Breast epithelium (tissue), 4 donors: ENCODE data around the gene RANBP3L. TPM values are rescaled to one million over a fixed set of nuclear protein-coding genes. Genes with fewer than 3 reads are reported as not detected.
A peak's percentile ranks its signal among the peaks of the same experiment; 100 is the strongest.

Experiments
- DNase-seq, 2 donors: peaks; one replicate each; pipeline ENCODE4 v3.0.0-alpha.2; 2019; ENCODE audit warnings: low spot score in 2 of 2
- H3K27ac ChIP-seq, 2 donors: fragments of 200-600 bp; sonication (generic) in 1 of 2; one replicate each; pipeline ENCODE4 v1.5.1; 2016 to 2019; ENCODE audit warnings: mild to moderate bottlenecking in 1 of 2
- H3K27me3 ChIP-seq, 2 donors: fragments of 200-600 bp; sonication (generic) in 1 of 2; one replicate each; pipeline versions ENCODE4 v1.5.1 to v1.6.0; 2017 to 2019; ENCODE audit warnings: control low read depth in 1 of 2, mild to moderate bottlenecking in 1 of 2
- H3K36me3 ChIP-seq: fragments of 200-600 bp; one replicate; pipeline ENCODE4 v1.5.1; 2019
- H3K4me1 ChIP-seq, 2 donors: fragments of 200-600 bp; sonication (generic); one replicate each; pipeline ENCODE4 v1.5.1; 2016 to 2019; ENCODE audit warnings: control low read depth in 1 of 2
- H3K4me3 ChIP-seq, 3 donors: fragments of 200-600 bp; sonication (generic); 1 replicate in 2 of 3; 2 replicates in 1 of 3; pipeline ENCODE4 v1.5.1; 2016 to 2019; ENCODE audit warnings: mild to moderate bottlenecking in 3 of 3, moderate library complexity in 2 of 3
- H3K9me3 ChIP-seq, 2 donors: fragments of 200-600 bp; sonication (generic) in 1 of 2; one replicate each; pipeline ENCODE4 v1.5.1; 2016 to 2019; ENCODE audit warnings: control low read depth in 1 of 2
- CTCF ChIP-seq, 3 donors: fragments of 450-650 bp; IDR thresholded peaks; one replicate each; pipeline ENCODE4 v1.5.1; 2016 to 2017; ENCODE audit warnings: antibody characterized with exemption in 3 of 3, mild to moderate bottlenecking in 3 of 3, moderate library complexity in 3 of 3
- POLR2A ChIP-seq: fragments of 450-650 bp; IDR thresholded peaks from one replicate; pipeline ENCODE4 v1.6.1; 2016; ENCODE audit warnings: antibody characterized with exemption, mild to moderate bottlenecking, moderate library complexity
- POLR2AphosphoS5 ChIP-seq, 3 donors: sonication (generic); formaldehyde crosslinking; IDR thresholded peaks; one replicate each; pipeline ENCODE4 v1.6.1; 2017; ENCODE audit warnings: antibody characterized with exemption in 3 of 3
- intact Hi-C: fragments of 100-400 bp; cut with DNase I; formaldehyde crosslinking; loops from one replicate; pipeline ENCODE4 v1.15.1; 2023; ENCODE audit warnings: low total_unique reads
- total RNA-seq, 3 donors: library from RNA; depleted of rRNA; stranded (reverse); fragments of >200 nt; gene quantifications; one replicate each; pipeline ENCODE4 v1.1.0, GENCODE V29; 2016

The RANBP3L gene
- total RNA-seq, 3 donors from 2014 or later, result 2.3 to 22.2 (median 11.0) TPM

- intact Hi-C loops, result no loop called here
Observed at GRCh38 chr5:36250427-36250826, 51.3 kb downstream of the RANBP3L start.

DNA sequence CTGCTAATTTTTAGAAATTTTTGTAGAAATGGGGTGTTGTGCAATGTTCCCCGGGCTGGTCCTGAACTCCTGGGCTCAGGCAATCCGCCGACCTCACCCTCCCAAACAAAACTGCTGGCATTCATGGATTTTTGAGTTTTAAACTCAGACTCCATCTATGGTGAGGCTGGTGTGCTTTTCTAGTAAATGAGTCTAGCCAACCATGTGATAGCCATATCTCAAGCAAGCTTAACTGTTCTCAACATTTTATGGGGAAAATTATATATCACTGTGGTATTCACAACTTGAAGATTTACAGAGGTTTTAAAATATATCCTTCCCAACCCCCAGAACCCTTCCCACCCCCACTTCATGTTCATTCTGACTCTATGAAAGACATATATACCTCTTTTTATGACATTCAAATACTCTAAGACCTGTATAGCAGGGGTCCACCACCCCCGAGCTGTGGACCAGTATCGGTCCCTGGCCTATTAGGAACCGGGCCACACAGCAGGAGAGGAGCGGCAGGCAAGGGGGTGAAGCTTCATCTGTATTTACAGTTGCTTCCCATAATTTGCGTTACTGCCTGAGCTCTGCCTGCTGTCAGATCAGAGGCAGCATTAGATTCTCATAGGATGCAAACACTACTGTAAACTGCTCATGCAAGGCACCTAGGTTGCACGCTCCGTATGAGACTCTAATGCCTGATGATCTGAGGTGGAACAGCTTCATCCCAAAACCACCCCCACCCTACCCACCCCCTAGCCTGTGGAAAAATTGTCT lies 55.5 kb downstream of the RANBP3L start:
- H3K9me3 ChIP-seq, result no peaks in the 10 kb centered on the region
- no peak overlapping the region for H3K4me3 ChIP-seq
- intact Hi-C loops, result no loop called here
- H3K4me1 ChIP-seq, result no peaks in the 10 kb centered on the region
- no peaks in the 10 kb centered on the region for H3K36me3 ChIP-seq
- no peak for DNase-seq
- no peak overlapping the region for H3K27ac ChIP-seq
- no peaks in the 10 kb centered on the region for H3K27me3 ChIP-seq
- TF ChIP-seq POLR2AphosphoS5 (IDR thresholded peaks at IDR 0.05) (no peak), POLR2A (no peak), CTCF (IDR thresholded peaks at IDR 0.05) (no peak)

More at GRCh38 chr5:36250427-36250826, 51.3 kb downstream of the RANBP3L start:
- H3K4me1 ChIP-seq, result no peaks in the 10 kb centered on the region
- TF ChIP-seq POLR2AphosphoS5 (IDR thresholded peaks at IDR 0.05) (no peak), CTCF (IDR thresholded peaks at IDR 0.05) (no peak), POLR2A (no peak)
- H3K9me3 ChIP-seq, result no peaks in the 10 kb centered on the region
- no peaks in the 10 kb centered on the region for H3K27me3 ChIP-seq
- no peak overlapping the region for H3K4me3 ChIP-seq
- DNase-seq, result no peak
- H3K36me3 ChIP-seq, result no peaks in the 10 kb centered on the region
- H3K27ac ChIP-seq, result no peak overlapping the region

GRCh38 chr5:36244076-36244475 lies 57.6 kb downstream of the RANBP3L start:
- Histone ChIP-seq H3K27me3 (no peaks in the 10 kb centered on the region), H3K9me3 (no peaks in the 10 kb centered on the region), H3K36me3 (no peaks in the 10 kb centered on the region), H3K4me3 (no peak overlapping the region), H3K4me1 (no peaks in the 10 kb centered on the region), H3K27ac (no peak overlapping the region)
- no peak for DNase-seq
- TF ChIP-seq CTCF (IDR thresholded peaks at IDR 0.05), result no peak
- intact Hi-C loops, result no loop called here

DNA sequence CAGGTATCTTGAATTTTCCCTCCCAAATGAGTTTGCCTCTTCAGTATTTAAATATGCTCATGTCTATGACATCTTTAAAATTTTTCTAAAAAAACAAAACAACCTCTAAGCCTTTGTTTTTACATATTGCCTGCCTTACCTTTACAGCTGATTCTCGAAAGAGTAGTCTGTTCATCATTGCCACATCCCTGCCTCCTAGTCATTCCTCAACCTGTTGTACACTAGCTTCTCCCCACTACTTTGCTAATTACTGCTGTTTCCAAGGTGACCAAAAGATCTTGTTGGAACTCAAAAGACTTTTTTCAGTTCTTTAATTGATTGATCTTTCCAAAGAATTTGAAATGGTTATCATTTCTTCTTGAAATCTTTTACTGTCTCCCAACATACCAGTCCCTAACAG lies 58.0 kb downstream of the RANBP3L start:
- H3K9me3 ChIP-seq, result no peaks in the 10 kb centered on the region
- no peaks in the 10 kb centered on the region for H3K36me3 ChIP-seq
- no peaks in the 10 kb centered on the region for H3K27me3 ChIP-seq
- no peak overlapping the region for H3K27ac ChIP-seq
- no peaks in the 10 kb centered on the region for H3K4me1 ChIP-seq
- TF ChIP-seq POLR2A, result no peak
- no peak overlapping the region for H3K4me3 ChIP-seq
- no peak for DNase-seq
- intact Hi-C loops, result no loop called here

- no peaks in the 10 kb centered on the region for H3K9me3 ChIP-seq
- no peaks in the 10 kb centered on the region for H3K4me1 ChIP-seq
- H3K36me3 ChIP-seq, result no peaks in the 10 kb centered on the region
- no peak for DNase-seq
- intact Hi-C loops, result no loop called here
- H3K27ac ChIP-seq, result peak overlapping the region; percentile 97 to 99
- H3K27me3 ChIP-seq, result no peaks in the 10 kb centered on the region
- TF ChIP-seq CTCF (IDR thresholded peaks at IDR 0.05) (no peak), POLR2A (no peak)
- H3K4me3 ChIP-seq, result peak overlapping the region; percentile 85 to 97 (median 95)
Observed at GRCh38 chr5:36242534-36243485, 58.9 kb downstream of the RANBP3L start.
